ENCODE data around the gene ETS1. TPM values are rescaled to one million over a fixed set of nuclear protein-coding genes. Genes with fewer than 3 reads are reported as not detected.

The ETS1 gene
- total RNA-seq, 1 experiment from 2014 or later = 53.8 TPM

GRCh38 chr11:128546916-128547315 is 40.4 kb downstream of the ETS1 start:
- no peaks in the 10 kb centered on the region for H3K9me3 ChIP-seq (replicated peaks)
- no peaks in the 10 kb centered on the region for H3K36me3 ChIP-seq
- no peaks in the 10 kb centered on the region for H3K27me3 ChIP-seq (replicated peaks)
- no peak for DNase-seq (ENCODE audit: low read depth in 1 of 2, low spot score in 2 of 2)
- H3K27ac ChIP-seq = no peak overlapping the region
- H3K4me1 ChIP-seq (replicated peaks) = no peaks in the 10 kb centered on the region
- no peak overlapping the region for H3K4me3 ChIP-seq

- no peaks in the 10 kb centered on the region for H3K27me3 ChIP-seq (replicated peaks)
- DNase-seq (ENCODE audit: low read depth in 1 of 2, low spot score in 2 of 2) = peak in 1 of 2 experiments; percentile 24
- H3K4me1 ChIP-seq (replicated peaks) = no peaks in the 10 kb centered on the region
- no peak overlapping the region for H3K4me3 ChIP-seq
- no peak overlapping the region for H3K27ac ChIP-seq
- H3K36me3 ChIP-seq = no peaks in the 10 kb centered on the region
- H3K9me3 ChIP-seq (replicated peaks) = no peaks in the 10 kb centered on the region
Measured at GRCh38 chr11:128544471-128545051, 42.8 kb downstream of the ETS1 start.

- Histone ChIP-seq H3K4me3 (no peak overlapping the region), H3K27ac (no peak overlapping the region), H3K36me3 (no peaks in the 10 kb centered on the region), H3K27me3 (replicated peaks) (no peaks in the 10 kb centered on the region), H3K9me3 (replicated peaks) (no peaks in the 10 kb centered on the region), H3K4me1 (replicated peaks) (no peaks in the 10 kb centered on the region)
- no peak for DNase-seq (ENCODE audit: low read depth in 1 of 2, low spot score in 2 of 2)
Measured at GRCh38 chr11:128540469-128540868, 46.9 kb downstream of the ETS1 start.

- Histone ChIP-seq H3K4me1 (replicated peaks) (no peaks in the 10 kb centered on the region), H3K27ac (no peak overlapping the region), H3K27me3 (replicated peaks) (no peaks in the 10 kb centered on the region), H3K36me3 (no peaks in the 10 kb centered on the region), H3K9me3 (replicated peaks) (no peaks in the 10 kb centered on the region), H3K4me3 (no peak overlapping the region)
- no peak for DNase-seq (ENCODE audit: low read depth in 1 of 2, low spot score in 2 of 2)
Measured at GRCh38 chr11:128536506-128536905, 50.9 kb downstream of the ETS1 start.

- H3K27ac ChIP-seq = no peak overlapping the region
- H3K4me3 ChIP-seq = no peak overlapping the region
- H3K9me3 ChIP-seq (replicated peaks) = no peaks in the 10 kb centered on the region
- no peaks in the 10 kb centered on the region for H3K36me3 ChIP-seq
- H3K4me1 ChIP-seq (replicated peaks) = no peaks in the 10 kb centered on the region
- DNase-seq (ENCODE audit: low read depth in 1 of 2, low spot score in 2 of 2) = no peak
- H3K27me3 ChIP-seq (replicated peaks) = no peaks in the 10 kb centered on the region
Measured at GRCh38 chr11:128535468-128536457, 51.6 kb downstream of the ETS1 start.

GRCh38 chr11:128533472-128533871 is 53.9 kb downstream of the ETS1 start:
- no peaks in the 10 kb centered on the region for H3K9me3 ChIP-seq (replicated peaks)
- H3K27ac ChIP-seq = no peak overlapping the region
- H3K27me3 ChIP-seq (replicated peaks) = no peaks in the 10 kb centered on the region
- no peaks in the 10 kb centered on the region for H3K36me3 ChIP-seq
- no peak overlapping the region for H3K4me3 ChIP-seq
- no peaks in the 10 kb centered on the region for H3K4me1 ChIP-seq (replicated peaks)
- DNase-seq (ENCODE audit: low read depth in 1 of 2, low spot score in 2 of 2) = no peak

GRCh38 chr11:128532572-128533091 is 54.7 kb downstream of the ETS1 start:
- Histone ChIP-seq H3K36me3 (no peaks in the 10 kb centered on the region), H3K27ac (no peak overlapping the region)
- DNase-seq (ENCODE audit: low read depth in 1 of 2, low spot score in 2 of 2) = no peak

GRCh38 chr11:128532016-128532571 is 55.3 kb downstream of the ETS1 start:
- no peaks in the 10 kb centered on the region for H3K4me1 ChIP-seq (replicated peaks)
- no peaks in the 10 kb centered on the region for H3K36me3 ChIP-seq
- no peaks in the 10 kb centered on the region for H3K27me3 ChIP-seq (replicated peaks)
- no peak overlapping the region for H3K27ac ChIP-seq
- no peak for DNase-seq (ENCODE audit: low read depth in 1 of 2, low spot score in 2 of 2)
- H3K4me3 ChIP-seq = no peak overlapping the region
- no peaks in the 10 kb centered on the region for H3K9me3 ChIP-seq (replicated peaks)

More at GRCh38 chr11:128532572-128533091, 54.7 kb downstream of the ETS1 start:
- H3K9me3 ChIP-seq (replicated peaks) = no peaks in the 10 kb centered on the region
- no peak overlapping the region for H3K4me3 ChIP-seq
- H3K4me1 ChIP-seq (replicated peaks) = no peaks in the 10 kb centered on the region
- H3K27me3 ChIP-seq (replicated peaks) = no peaks in the 10 kb centered on the region

- H3K36me3 ChIP-seq = no peaks in the 10 kb centered on the region
- H3K27me3 ChIP-seq (replicated peaks) = no peaks in the 10 kb centered on the region
- no peak overlapping the region for H3K27ac ChIP-seq
- H3K4me3 ChIP-seq = no peak overlapping the region
- no peaks in the 10 kb centered on the region for H3K4me1 ChIP-seq (replicated peaks)
- no peak for DNase-seq (ENCODE audit: low read depth in 1 of 2, low spot score in 2 of 2)
- no peaks in the 10 kb centered on the region for H3K9me3 ChIP-seq (replicated peaks)
Measured at GRCh38 chr11:128531588-128531987, 55.8 kb downstream of the ETS1 start.

GRCh38 chr11:128530118-128531074 is 57.0 kb downstream of the ETS1 start:
- Histone ChIP-seq H3K27me3 (replicated peaks) (no peaks in the 10 kb centered on the region), H3K36me3 (no peaks in the 10 kb centered on the region), H3K4me3 (no peak overlapping the region), H3K27ac (no peak overlapping the region), H3K9me3 (replicated peaks) (no peaks in the 10 kb centered on the region), H3K4me1 (replicated peaks) (peaks cover 8% of the 10 kb centered on the region)
- no peak for DNase-seq (ENCODE audit: low read depth in 1 of 2, low spot score in 2 of 2)

- H3K36me3 ChIP-seq = no peaks in the 10 kb centered on the region
Measured at GRCh38 chr11:128528294-128528693, 59.1 kb downstream of the ETS1 start.

GRCh38 chr11:128527046-128527445 is 60.3 kb downstream of the ETS1 start:
- H3K4me1 ChIP-seq (replicated peaks) = peaks cover 35% of the 10 kb centered on the region
- H3K27ac ChIP-seq = no peak overlapping the region
- H3K4me3 ChIP-seq = no peak overlapping the region

More at GRCh38 chr11:128528294-128528693, 59.1 kb downstream of the ETS1 start:
- H3K4me1 ChIP-seq (replicated peaks) = peaks cover 29% of the 10 kb centered on the region
- no peak overlapping the region for H3K27ac ChIP-seq
- no peak for DNase-seq (ENCODE audit: low read depth in 1 of 2, low spot score in 2 of 2)
- H3K27me3 ChIP-seq (replicated peaks) = no peaks in the 10 kb centered on the region
- no peak overlapping the region for H3K4me3 ChIP-seq
- no peaks in the 10 kb centered on the region for H3K9me3 ChIP-seq (replicated peaks)

More at GRCh38 chr11:128527046-128527445, 60.3 kb downstream of the ETS1 start:
- H3K9me3 ChIP-seq (replicated peaks) = no peaks in the 10 kb centered on the region
- DNase-seq (ENCODE audit: low read depth in 1 of 2, low spot score in 2 of 2) = no peak
- H3K27me3 ChIP-seq (replicated peaks) = no peaks in the 10 kb centered on the region
- peaks cover under 1% of the 10 kb centered on the region; the same call in 1 of the 2 replicates for H3K36me3 ChIP-seq

Measured in SJSA1 (cell line).